SH-SY5Y (cell line): Measurements from ENCODE around the gene PFKFB4.

Source experiments
- GATA2 ChIP-seq: IDR thresholded peaks from 2 replicates; pipeline ENCODE4 v1.6.1; 2011; ENCODE audit warnings: mild to moderate bottlenecking, low read depth, low read length
- GATA3 ChIP-seq: IDR thresholded peaks from 2 replicates; pipeline ENCODE4 v1.6.1; 2011; ENCODE audit warnings: low read depth, mild to moderate bottlenecking, low read length, moderate library complexity

DNA sequence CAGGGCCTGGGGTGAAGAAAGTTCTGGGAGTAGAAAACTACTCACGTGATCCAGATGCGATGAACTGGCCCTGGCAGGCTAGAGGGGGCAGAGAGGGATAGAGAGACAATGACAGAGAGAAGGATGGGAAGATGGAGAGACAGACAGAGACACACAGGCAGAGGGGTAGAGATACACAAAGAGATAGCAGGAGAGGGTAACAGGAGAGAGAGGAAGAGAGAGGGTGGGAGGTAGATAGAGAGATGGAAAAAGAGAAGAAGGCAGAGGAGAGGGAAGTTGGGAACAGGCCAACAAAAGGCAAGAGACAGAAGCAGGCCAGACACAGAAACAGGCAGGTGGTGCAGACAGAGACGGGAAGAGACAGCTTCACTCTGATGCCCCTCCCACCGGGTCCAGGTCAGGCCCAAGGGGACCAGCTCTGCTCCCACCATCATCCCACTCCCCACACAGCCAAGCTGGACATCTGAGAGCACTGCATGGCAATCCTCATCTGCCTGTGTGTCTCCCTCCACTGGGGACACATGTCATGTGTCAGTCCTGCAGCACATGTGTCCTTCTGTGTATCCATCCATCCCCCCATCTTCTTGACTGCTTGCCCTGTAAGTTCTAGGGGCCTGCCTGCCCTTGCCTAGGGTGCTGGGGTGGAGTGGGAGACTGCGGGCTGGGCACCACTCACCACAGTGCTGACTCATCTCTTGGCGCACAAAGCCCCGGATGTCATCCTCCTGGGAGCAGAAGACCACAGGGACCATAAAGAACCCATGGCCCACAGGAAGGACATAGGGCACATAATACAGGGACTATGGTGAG, 9.2 kb upstream of the PFKFB4 start:
- TF ChIP-seq GATA2 (no peak), GATA3 (no peak)
